NCI-H146 (cell line): ENCODE results near the gene NR5A1.

Experiments used
- DNase-seq: peaks from one replicate; lab custom pipeline; 2025; lab: John Stamatoyannopoulos, UW

Gene NR5A1

GRCh38 chr9:124506931-124507879 is at the start of gene NR5A1:
Gene NR5A1 (minus strand): TSS chr9:124507399. CDS start chr9:124503395, 4,004 bp downstream.
- DNase-seq, result no peak

GRCh38 chr9:124555043-124555442 is 47.8 kb upstream of the NR5A1 start:
- no peak for DNase-seq

- DNase-seq, result no peak
Observed at GRCh38 chr9:124553738-124554137, 46.5 kb upstream of the NR5A1 start.

- DNase-seq, result no peak
Observed at GRCh38 chr9:124552273-124552605, 45.0 kb upstream of the NR5A1 start.

GRCh38 chr9:124551472-124552272 is 44.5 kb upstream of the NR5A1 start:
- DNase-seq, result peak; percentile 4

GRCh38 chr9:124550072-124550471 is 42.9 kb upstream of the NR5A1 start:
- no peak for DNase-seq

DNA sequence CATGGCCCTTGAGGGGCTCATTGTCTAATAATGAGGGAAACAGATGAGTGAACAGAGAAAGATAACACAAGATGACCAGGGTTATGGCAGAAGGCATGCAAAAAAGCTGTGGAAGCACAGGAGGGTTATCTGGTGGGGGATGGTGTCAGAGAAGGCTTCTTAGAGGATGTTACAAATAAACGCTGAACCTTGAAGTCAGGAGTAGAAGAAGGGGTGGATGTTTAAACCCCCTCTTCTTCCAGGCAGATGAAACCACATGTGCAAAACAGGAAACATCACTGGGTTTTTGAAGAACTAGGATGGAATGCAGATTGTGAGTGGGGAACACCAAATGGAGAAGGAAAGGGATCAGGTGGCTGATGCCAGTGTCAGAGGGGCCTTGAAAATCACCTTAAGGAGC is 41.8 kb upstream of the NR5A1 start:
- no peak for DNase-seq

- DNase-seq, result no peak
Observed at GRCh38 chr9:124544535-124544934, 37.3 kb upstream of the NR5A1 start.

DNA sequence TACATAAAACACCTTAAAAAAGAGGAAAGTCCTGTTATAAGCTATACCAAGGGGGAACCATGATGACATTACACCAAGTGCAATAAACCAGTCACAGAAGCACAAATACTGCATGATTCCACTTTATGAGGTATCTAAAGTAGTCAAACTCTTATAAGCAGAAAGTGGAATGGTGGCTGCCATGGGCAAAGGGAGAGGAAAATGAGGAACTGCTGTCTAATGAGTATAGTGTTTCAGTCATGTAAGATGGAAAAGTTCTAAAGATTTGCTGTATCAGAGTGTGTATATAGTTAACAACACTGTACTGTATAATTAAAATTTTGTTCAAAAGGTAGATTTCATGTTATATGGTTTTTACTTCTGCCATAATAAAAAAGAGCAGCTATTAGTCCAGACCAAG is 34.6 kb upstream of the NR5A1 start:
- no peak for DNase-seq

DNA sequence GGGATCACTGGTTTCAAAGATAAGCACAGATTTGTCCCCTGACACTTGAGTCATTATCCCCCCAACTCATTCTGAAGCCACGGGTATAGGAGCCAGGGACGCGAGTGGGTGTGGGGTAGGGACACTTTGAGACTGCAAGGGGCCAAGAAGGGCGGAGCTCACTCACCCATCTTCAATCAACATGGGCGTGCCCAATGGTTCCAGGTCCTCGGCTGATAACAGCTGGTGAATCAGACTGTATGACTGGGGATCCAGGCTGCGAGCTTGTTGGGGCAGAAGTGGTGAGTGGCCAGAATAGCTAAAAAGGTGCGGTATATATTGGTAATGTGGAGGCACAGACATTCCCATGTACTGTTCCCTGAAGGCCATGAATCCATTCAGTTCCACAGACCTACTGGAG is 30.7 kb upstream of the NR5A1 start:
- no peak for DNase-seq

GRCh38 chr9:124535846-124536245 is 28.6 kb upstream of the NR5A1 start:
- no peak for DNase-seq

DNA sequence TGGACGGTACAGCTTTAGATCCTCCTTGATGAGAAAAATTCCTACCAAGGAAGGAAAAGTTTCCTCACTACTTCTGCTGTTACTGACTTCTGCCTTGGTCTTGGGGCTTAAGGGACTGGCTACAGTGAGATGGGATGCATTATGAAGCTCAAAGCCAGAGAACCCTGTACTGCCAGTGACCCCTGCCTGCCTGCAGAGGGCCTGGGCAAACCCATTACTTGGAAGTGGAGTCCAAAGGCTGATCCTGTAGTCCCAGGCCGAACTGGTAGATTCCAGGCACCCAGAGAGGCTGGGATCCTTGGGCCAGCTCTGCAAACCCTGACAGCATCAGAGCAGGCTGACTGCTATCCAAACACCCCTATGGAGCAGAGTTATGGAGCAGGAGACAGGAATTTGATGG is 25.7 kb upstream of the NR5A1 start:
- DNase-seq, result no peak

- DNase-seq, result no peak
Observed at GRCh38 chr9:124531115-124531514, 23.9 kb upstream of the NR5A1 start.

DNA sequence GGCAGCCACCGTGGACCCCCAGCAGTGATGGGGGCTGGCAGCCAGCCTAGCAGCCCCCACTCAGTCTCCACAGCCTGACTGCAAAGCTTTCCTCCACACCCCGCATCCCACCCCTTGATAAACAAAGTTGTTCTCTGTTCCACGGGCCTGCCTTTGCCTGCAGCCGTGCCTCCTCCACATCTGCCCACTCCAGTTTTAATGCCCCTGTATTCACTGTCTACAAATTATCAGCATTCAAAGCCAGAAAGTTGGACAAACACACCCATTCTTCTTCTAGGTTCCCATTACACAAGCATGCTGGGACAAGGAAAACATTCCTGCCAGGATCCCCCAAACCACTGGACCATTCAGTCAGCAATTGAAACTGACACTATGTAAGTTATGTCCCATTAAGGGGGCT is 23.0 kb upstream of the NR5A1 start:
- no peak for DNase-seq

GRCh38 chr9:124527781-124528180 is 20.6 kb upstream of the NR5A1 start:
- DNase-seq, result no peak

GRCh38 chr9:124526174-124526573 is 19.0 kb upstream of the NR5A1 start:
- no peak for DNase-seq

DNA sequence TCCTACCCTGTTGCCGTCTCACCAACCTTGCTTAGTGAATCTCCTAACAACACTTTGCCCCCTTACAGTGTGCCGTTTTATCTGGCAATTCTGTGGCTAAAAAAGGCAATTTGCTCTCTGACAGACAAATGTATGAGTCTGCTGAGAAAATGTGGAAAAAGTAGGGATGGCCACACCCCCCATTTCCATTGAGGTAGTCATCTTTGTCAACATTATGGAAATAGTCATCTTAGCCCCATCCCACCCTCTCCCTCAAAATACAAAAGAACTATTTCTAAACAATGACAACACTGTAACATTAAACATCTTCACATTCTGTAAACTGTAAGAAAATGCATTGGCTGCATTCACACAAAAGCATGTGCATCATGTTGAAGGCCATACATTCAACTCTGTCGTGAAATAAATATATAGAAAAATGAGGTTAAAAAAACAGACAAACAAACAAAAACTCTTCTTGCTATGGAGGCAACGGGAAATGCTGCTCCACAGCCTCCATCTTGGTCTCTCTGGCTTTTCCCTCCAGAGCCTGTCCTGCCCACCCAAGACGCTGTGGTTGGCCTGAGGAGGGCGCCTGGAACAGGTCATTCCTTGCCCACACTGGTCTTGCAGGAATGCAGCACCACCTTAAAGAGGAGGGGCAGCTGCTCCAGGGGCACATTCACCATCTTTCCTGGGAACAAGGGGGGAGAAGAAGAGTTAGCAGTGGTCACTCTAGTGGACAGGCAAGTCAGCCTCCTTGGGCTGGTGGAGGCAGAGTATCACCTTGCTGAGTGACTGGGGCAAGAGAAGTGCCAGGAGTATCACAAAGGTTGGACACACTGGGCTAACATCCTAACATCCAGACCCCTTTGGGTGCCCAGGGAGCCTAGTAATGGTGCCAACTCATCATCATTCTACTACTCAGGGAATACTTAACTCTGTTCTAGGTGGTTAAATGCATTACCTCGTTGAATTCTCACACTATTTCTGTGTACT is 15.2 kb upstream of the NR5A1 start:
- no peak for DNase-seq

DNA sequence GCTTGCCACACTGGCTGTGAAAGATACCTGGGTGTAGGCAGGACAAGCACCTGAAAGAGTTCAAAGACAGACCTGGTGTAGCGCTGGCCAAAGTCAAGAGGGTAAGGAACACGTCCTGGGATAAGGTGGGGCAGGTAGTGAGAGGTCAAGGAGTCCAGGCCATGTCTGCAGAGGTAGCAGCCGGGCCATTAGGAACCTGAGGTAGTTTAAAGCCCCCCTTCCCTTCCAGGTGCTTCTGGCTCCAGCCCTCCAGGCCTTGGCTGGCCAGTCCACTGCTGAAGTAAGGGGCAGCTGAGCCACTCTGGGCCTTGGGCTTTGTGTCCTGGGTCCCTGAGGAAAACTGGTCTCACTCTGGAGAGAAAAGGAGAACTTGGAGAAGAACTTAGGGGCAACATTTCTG is 13.9 kb upstream of the NR5A1 start:
- DNase-seq, result no peak

GRCh38 chr9:124520206-124520596 is 13.0 kb upstream of the NR5A1 start:
- no peak for DNase-seq

- DNase-seq, result no peak
Observed at GRCh38 chr9:124518116-124518515, 10.9 kb upstream of the NR5A1 start.

- no peak for DNase-seq
Observed at GRCh38 chr9:124517600-124517999, 10.4 kb upstream of the NR5A1 start.

GRCh38 chr9:124514874-124515273 is 7.7 kb upstream of the NR5A1 start:
- DNase-seq, result no peak
